Skin of body (tissue), 2 donors: ENCODE data around the gene PSMG3. TPM values are rescaled to one million over a fixed set of nuclear protein-coding genes. Genes with fewer than 3 reads are reported as not detected.

Experiments used
- DNase-seq: peaks from one replicate; lab custom pipeline; 2025; lab: John Stamatoyannopoulos, UW
- total RNA-seq: library from RNA; depleted of rRNA; stranded (reverse); fragments of >200 nt; gene quantifications from one replicate; pipeline ENCODE4 v1.2.3, GENCODE V29; 2014

PSMG3 gene
- 12.6 TPM for total RNA-seq

- DNase-seq = peak; percentile 84
These were observed at the start of gene PSMG3 for GRCh38 chr7:1569833-1570632. Gene PSMG3 (minus strand): TSS chr7:1570032. CDS start chr7:1569339, 693 bp downstream.

GRCh38 chr7:1618475-1618874 lies 48.6 kb upstream of the PSMG3 start:
- no peak for DNase-seq

GRCh38 chr7:1617957-1618356 lies 48.1 kb upstream of the PSMG3 start:
- no peak for DNase-seq

GRCh38 chr7:1616741-1617140 lies 46.9 kb upstream of the PSMG3 start:
- DNase-seq = no peak

GRCh38 chr7:1611708-1612241 lies 41.9 kb upstream of the PSMG3 start:
- DNase-seq = no peak

GRCh38 chr7:1610678-1611302 lies 41.0 kb upstream of the PSMG3 start:
- no peak for DNase-seq

GRCh38 chr7:1610013-1610677 lies 40.3 kb upstream of the PSMG3 start:
- no peak for DNase-seq

GRCh38 chr7:1609023-1609422 lies 39.2 kb upstream of the PSMG3 start:
- DNase-seq = no peak

GRCh38 chr7:1608318-1608717 lies 38.5 kb upstream of the PSMG3 start:
- DNase-seq = no peak

- no peak for DNase-seq
These were observed 37.9 kb upstream of the PSMG3 start for GRCh38 chr7:1607696-1608095.

- no peak for DNase-seq
These were observed 37.2 kb upstream of the PSMG3 start for GRCh38 chr7:1607001-1607400.

GRCh38 chr7:1604383-1604782 lies 34.6 kb upstream of the PSMG3 start:
- DNase-seq = no peak

- no peak for DNase-seq
These were observed 33.8 kb upstream of the PSMG3 start for GRCh38 chr7:1603346-1604225.

- no peak for DNase-seq
These were observed 32.6 kb upstream of the PSMG3 start for GRCh38 chr7:1602386-1602785.

GRCh38 chr7:1601956-1602355 lies 32.1 kb upstream of the PSMG3 start:
- DNase-seq = no peak

- no peak for DNase-seq
These were observed 30.0 kb upstream of the PSMG3 start for GRCh38 chr7:1599640-1600395.

GRCh38 chr7:1598961-1599639 lies 29.3 kb upstream of the PSMG3 start:
- no peak for DNase-seq

- no peak for DNase-seq
These were observed 28.5 kb upstream of the PSMG3 start for GRCh38 chr7:1598286-1598685.

- no peak for DNase-seq
These were observed 28.0 kb upstream of the PSMG3 start for GRCh38 chr7:1597791-1598190.
